GM23338 (cell line): Measurements from ENCODE around the gene RNFT2. TPM values are rescaled to one million over a fixed set of nuclear protein-coding genes. Genes with fewer than 3 reads are reported as not detected.

Experiments used
- ATAC-seq: fragments of 200-7000 bp; cut with Tn5 transposase; 3 replicates; pipeline ENCODE4 v1.9.1; 2020
- DNase-seq: peaks from one replicate; pipeline ENCODE4 v3.0.0-alpha.2; 2015; ENCODE audit warnings: low spot score
- H2AFZ ChIP-seq: fragments of 200-600 bp; sonication (generic); 2 replicates; pipeline ENCODE4 v1.8.0; 2016; ENCODE audit warnings: antibody characterized with exemption, mild to moderate bottlenecking, moderate library complexity
- H3F3A ChIP-seq: fragments of 200-600 bp; sonication (generic); replicated peaks from 2 replicates; pipeline ENCODE4 v1.8.0; 2017; ENCODE audit warnings: antibody characterized with exemption, mixed run types, low read depth
- H3K27ac ChIP-seq: fragments of 200-600 bp; sonication (generic); 2 replicates; pipeline ENCODE4 v1.6.1; 2016; ENCODE audit warnings: low read depth
- H3K27me3 ChIP-seq: fragments of 200-600 bp; sonication (generic); 2 replicates; pipeline ENCODE4 v1.8.0; 2016; ENCODE audit warnings: mild to moderate bottlenecking, mixed run types, moderate library complexity; ENCODE audit not compliant: insufficient read depth
- H3K36me3 ChIP-seq: fragments of 200-600 bp; sonication (generic); 2 replicates; pipeline ENCODE4 v1.8.0; 2016; ENCODE audit warnings: mild to moderate bottlenecking; ENCODE audit not compliant: insufficient read depth
- H3K4me1 ChIP-seq: fragments of 200-600 bp; sonication (generic); 2 replicates; pipeline ENCODE4 v1.8.0; 2016; ENCODE audit warnings: mild to moderate bottlenecking, moderate library complexity; ENCODE audit not compliant: insufficient read depth
- H3K4me2 ChIP-seq: fragments of 200-600 bp; sonication (generic); 2 replicates; pipeline ENCODE4 v1.7.1; 2017; ENCODE audit warnings: mixed run types
- H3K4me3 ChIP-seq: fragments of 200-600 bp; sonication (generic); 2 replicates; pipeline ENCODE4 v1.6.1; 2016; ENCODE audit warnings: mixed run types
- H3K79me2 ChIP-seq: fragments of 200-600 bp; sonication (generic); replicated peaks from 2 replicates; pipeline ENCODE4 v1.8.0; 2017; ENCODE audit warnings: mild to moderate bottlenecking; ENCODE audit not compliant: insufficient read depth
- H3K9me2 ChIP-seq: fragments of 200-600 bp; sonication (generic); 2 replicates; pipeline ENCODE4 v1.8.0; 2017; ENCODE audit not compliant: insufficient read depth
- H4K20me1 ChIP-seq: fragments of 200-600 bp; sonication (generic); replicated peaks from 2 replicates; pipeline ENCODE4 v1.8.0; 2017; ENCODE audit warnings: mild to moderate bottlenecking; ENCODE audit not compliant: insufficient read depth
- H3K27ac Mint-ChIP-seq: 2 replicates; pipeline ENCODE4 v1.8.0; 2020; ENCODE audit warnings: inconsistent platforms, mild to moderate bottlenecking, moderate library complexity, mixed read lengths
- H3K27me3 Mint-ChIP-seq: 3 replicates; pipeline ENCODE4 v1.8.0; 2022; ENCODE audit warnings: low read depth, mild to moderate bottlenecking, moderate library complexity, mixed read lengths, inconsistent platforms; ENCODE audit not compliant: insufficient read depth, poor library complexity
- H3K36me3 Mint-ChIP-seq: 3 replicates; pipeline ENCODE4 v1.8.0; 2021; ENCODE audit warnings: low read depth, mild to moderate bottlenecking, inconsistent platforms, moderate library complexity, mixed read lengths
- H3K4me1 Mint-ChIP-seq: 3 replicates; pipeline ENCODE4 v1.8.0; 2020; ENCODE audit warnings: mild to moderate bottlenecking, inconsistent platforms, mixed read lengths
- H3K4me3 Mint-ChIP-seq: 3 replicates; pipeline ENCODE4 v1.8.0; 2021; ENCODE audit warnings: moderate library complexity, mild to moderate bottlenecking, inconsistent platforms, mixed read lengths
- H3K9me3 Mint-ChIP-seq: 3 replicates; pipeline ENCODE4 v1.8.0; 2020; ENCODE audit warnings: moderate library complexity, mild to moderate bottlenecking, inconsistent platforms, mixed read lengths
- EZH2 ChIP-seq: fragments of 200-600 bp; sonication (generic); IDR thresholded peaks from one replicate; pipeline ENCODE4 v1.8.0; 2017; ENCODE audit warnings: antibody characterized with exemption, mild to moderate bottlenecking, low read depth; ENCODE audit not compliant: unreplicated experiment
- EZH2phosphoT487 ChIP-seq: fragments of 200-600 bp; sonication (generic); IDR thresholded peaks from one replicate; pipeline ENCODE4 v1.8.1; 2018; ENCODE audit warnings: antibody characterized with exemption; ENCODE audit not compliant: unreplicated experiment
- JUNB ChIP-seq: IDR thresholded peaks from one replicate; pipeline ENCODE4 v1.6.1; 2016; ENCODE audit warnings: antibody characterized with exemption; ENCODE audit not compliant: unreplicated experiment
- NANOG ChIP-seq: IDR thresholded peaks from 2 replicates; pipeline ENCODE4 v1.6.1; 2016; ENCODE audit warnings: antibody characterized with exemption, borderline replicate concordance
- POLR2AphosphoS5 ChIP-seq: IDR thresholded peaks from 2 replicates; pipeline ENCODE4 v1.6.1; 2016; ENCODE audit warnings: antibody characterized with exemption, low read depth
- STAT1 ChIP-seq: IDR thresholded peaks from one replicate; pipeline ENCODE4 v1.6.1; 2016; ENCODE audit warnings: antibody characterized with exemption; ENCODE audit not compliant: unreplicated experiment
- ZNF114 ChIP-seq: fragments of 250-450 bp; sonication (Bioruptor Pico); IDR thresholded peaks from 2 replicates; pipeline ENCODE4 v1.5.0; 2020; ENCODE audit warnings: mild to moderate bottlenecking, moderate library complexity
- ZNF331 ChIP-seq: fragments of 250-450 bp; sonication (Bioruptor Pico); IDR thresholded peaks from 2 replicates; pipeline ENCODE4 v1.5.0; 2020; ENCODE audit warnings: low read depth, mild to moderate bottlenecking, moderate library complexity
- ZNF462 ChIP-seq: fragments of 250-450 bp; sonication (Bioruptor Pico); IDR thresholded peaks from 2 replicates; pipeline ENCODE4 v1.5.0; 2020; ENCODE audit warnings: mild to moderate bottlenecking, moderate library complexity
- polyA plus RNA-seq: library from polyadenylated mRNA; unstranded; fragments of >200 nt; fragmentation: Nextera tagmentation; extraction: Ambion mirVana; gene quantifications from 2 replicates; pipeline ENCODE4 v1.2.1, GENCODE V29; 2016
- total RNA-seq: library from RNA; depleted of rRNA; stranded (reverse); fragments of >200 nt; shearing (Covaris generic); gene quantifications from 2 replicates; pipeline ENCODE4 v1.2.3, GENCODE V29; 2014
- TF ChIP-seq, protein P1 (sequence below): IDR thresholded peaks from one replicate; pipeline ENCODE4 v1.6.1; 2018; ENCODE audit warnings: antibody characterized with exemption; ENCODE audit not compliant: unreplicated experiment

The RNFT2 gene
- total and polyA plus RNA-seq, 2 experiments from 2014 or later = 19.3 to 22.9 TPM

DNA sequence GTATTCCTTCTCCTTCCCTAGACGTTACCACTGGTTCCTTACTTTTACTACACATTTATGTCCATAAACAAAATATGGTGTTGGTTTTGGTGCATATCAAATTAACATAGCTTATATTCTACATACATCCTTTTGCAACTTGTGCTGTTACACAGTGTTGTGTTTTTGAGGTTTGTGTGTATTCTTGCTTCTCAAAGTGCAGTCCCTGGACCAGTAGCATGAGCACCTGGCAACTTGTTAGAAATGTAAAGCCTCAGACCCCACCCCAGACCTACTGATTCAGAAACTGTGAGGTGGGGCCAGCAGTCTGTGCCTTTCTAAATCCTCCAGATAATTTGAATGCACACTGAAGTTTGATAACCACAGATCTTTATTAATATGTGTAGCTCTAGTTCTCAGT, 65.9 kb downstream of the RNFT2 start:
- peaks cover 8% of the 10 kb centered on the region; the same call in 1 of the 3 replicates for H3K9me3 Mint-ChIP-seq
- no peaks in the 10 kb centered on the region for H3K79me2 ChIP-seq
- H3K27ac ChIP-seq = no peak overlapping the region
- no peaks in the 10 kb centered on the region for H3K9me2 ChIP-seq
- no peak overlapping the region for H3K4me3 ChIP-seq
- no peaks in the 10 kb centered on the region for H3K36me3 ChIP-seq
- DNase-seq (no peak), ATAC-seq (no peak)
- no peak overlapping the region for H3K4me3 Mint-ChIP-seq
- peaks cover 6% of the 10 kb centered on the region; the same call in 1 of the 2 replicates for H4K20me1 ChIP-seq
- no peak overlapping the region for H3K4me2 ChIP-seq
- peaks cover 17% of the 10 kb centered on the region for H3K36me3 Mint-ChIP-seq
- no peaks in the 10 kb centered on the region; the same call in 2 of the 3 replicates for H3K4me1 Mint-ChIP-seq
- no peaks in the 10 kb centered on the region for H3K27me3 ChIP-seq
- no peak overlapping the region for H2AFZ ChIP-seq
- no peaks in the 10 kb centered on the region for H3K4me1 ChIP-seq
- H3K27ac Mint-ChIP-seq = no peak overlapping the region
- peaks cover 7% of the 10 kb centered on the region for H3K27me3 Mint-ChIP-seq
- TF ChIP-seq EZH2phosphoT487 = no peak
- no peak for TF ChIP-seq ZNF462
- TF ChIP-seq NANOG = no peak
- TF ChIP-seq POLR2AphosphoS5 = no peak
- no peak for TF ChIP-seq ZNF114
- TF ChIP-seq STAT1 = no peak
- TF ChIP-seq EZH2 = no peak
- TF ChIP-seq, protein P1, sequence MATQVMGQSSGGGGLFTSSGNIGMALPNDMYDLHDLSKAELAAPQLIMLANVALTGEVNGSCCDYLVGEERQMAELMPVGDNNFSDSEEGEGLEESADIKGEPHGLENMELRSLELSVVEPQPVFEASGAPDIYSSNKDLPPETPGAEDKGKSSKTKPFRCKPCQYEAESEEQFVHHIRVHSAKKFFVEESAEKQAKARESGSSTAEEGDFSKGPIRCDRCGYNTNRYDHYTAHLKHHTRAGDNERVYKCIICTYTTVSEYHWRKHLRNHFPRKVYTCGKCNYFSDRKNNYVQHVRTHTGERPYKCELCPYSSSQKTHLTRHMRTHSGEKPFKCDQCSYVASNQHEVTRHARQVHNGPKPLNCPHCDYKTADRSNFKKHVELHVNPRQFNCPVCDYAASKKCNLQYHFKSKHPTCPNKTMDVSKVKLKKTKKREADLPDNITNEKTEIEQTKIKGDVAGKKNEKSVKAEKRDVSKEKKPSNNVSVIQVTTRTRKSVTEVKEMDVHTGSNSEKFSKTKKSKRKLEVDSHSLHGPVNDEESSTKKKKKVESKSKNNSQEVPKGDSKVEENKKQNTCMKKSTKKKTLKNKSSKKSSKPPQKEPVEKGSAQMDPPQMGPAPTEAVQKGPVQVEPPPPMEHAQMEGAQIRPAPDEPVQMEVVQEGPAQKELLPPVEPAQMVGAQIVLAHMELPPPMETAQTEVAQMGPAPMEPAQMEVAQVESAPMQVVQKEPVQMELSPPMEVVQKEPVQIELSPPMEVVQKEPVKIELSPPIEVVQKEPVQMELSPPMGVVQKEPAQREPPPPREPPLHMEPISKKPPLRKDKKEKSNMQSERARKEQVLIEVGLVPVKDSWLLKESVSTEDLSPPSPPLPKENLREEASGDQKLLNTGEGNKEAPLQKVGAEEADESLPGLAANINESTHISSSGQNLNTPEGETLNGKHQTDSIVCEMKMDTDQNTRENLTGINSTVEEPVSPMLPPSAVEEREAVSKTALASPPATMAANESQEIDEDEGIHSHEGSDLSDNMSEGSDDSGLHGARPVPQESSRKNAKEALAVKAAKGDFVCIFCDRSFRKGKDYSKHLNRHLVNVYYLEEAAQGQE = no peak
- TF ChIP-seq JUNB = no peak
- no peak for TF ChIP-seq ZNF331 (CRISPR knock-in tag)
- H3F3A ChIP-seq = no peaks in the 10 kb centered on the region
